Astrocyte (in vitro differentiated cells and primary cell): ENCODE measurements around the gene STK11IP. TPM values are rescaled to one million over a fixed set of nuclear protein-coding genes. Genes with fewer than 3 reads are reported as not detected.

Source experiments
- DNase-seq: peaks from one replicate; pipeline ENCODE4 v3.0.0-alpha.2; 2010; ENCODE audit warnings: low read depth
- FAIRE-seq: peaks from 2 replicates; lab custom pipeline; 2011; peaks lifted over from hg19 to GRCh38; lab: Jason Lieb, UNC
- H2AFZ ChIP-seq: 2 replicates; pipeline ENCODE4 v1.6.0; 2012; ENCODE audit warnings: low read depth, low read length, inconsistent platforms
- H3K27ac ChIP-seq: 2 replicates; pipeline ENCODE4 v1.5.1; 2011; ENCODE audit warnings: low read depth, low read length, inconsistent platforms
- H3K27me3 ChIP-seq: 2 replicates; pipeline ENCODE4 v1.6.0; 2011; ENCODE audit warnings: low read length, inconsistent platforms; ENCODE audit not compliant: insufficient read depth
- H3K36me3 ChIP-seq: 2 replicates; pipeline ENCODE4 v1.5.1; 2011; ENCODE audit warnings: low read length, inconsistent platforms; ENCODE audit not compliant: insufficient read depth
- H3K4me1 ChIP-seq: 2 replicates; pipeline ENCODE4 v1.5.1; 2011; ENCODE audit warnings: low read length, inconsistent platforms; ENCODE audit not compliant: insufficient read depth
- H3K4me2 ChIP-seq: 2 replicates; pipeline ENCODE4 v1.6.0; 2012; ENCODE audit warnings: low read length, inconsistent platforms
- H3K4me3 ChIP-seq: 2 replicates; pipeline ENCODE4 v1.5.1; 2011; ENCODE audit warnings: low read depth, mild to moderate bottlenecking, low read length, inconsistent platforms; ENCODE audit not compliant: insufficient read depth
- H3K79me2 ChIP-seq: 2 replicates; pipeline ENCODE4 v1.6.0; 2012; ENCODE audit warnings: mild to moderate bottlenecking, low read length, inconsistent platforms; ENCODE audit not compliant: insufficient read depth
- H3K9ac ChIP-seq: 2 replicates; pipeline ENCODE4 v1.6.0; 2012; ENCODE audit warnings: mild to moderate bottlenecking, low read length, inconsistent platforms
- H3K9me3 ChIP-seq: 2 replicates; pipeline ENCODE4 v1.5.1; 2012; ENCODE audit warnings: low read depth, mild to moderate bottlenecking, low read length, inconsistent platforms; ENCODE audit not compliant: insufficient read depth
- H4K20me1 ChIP-seq: 2 replicates; pipeline ENCODE4 v1.6.0; 2012; ENCODE audit warnings: low read length, inconsistent platforms; ENCODE audit not compliant: insufficient read depth
- H3K27ac Mint-ChIP-seq: one replicate; pipeline ENCODE4 v1.8.0; 2021; ENCODE audit warnings: mild to moderate bottlenecking, mixed read lengths; ENCODE audit not compliant: unreplicated experiment
- H3K27me3 Mint-ChIP-seq: one replicate; pipeline ENCODE4 v1.8.0; 2021; ENCODE audit warnings: low read depth, mixed read lengths; ENCODE audit not compliant: unreplicated experiment
- H3K36me3 Mint-ChIP-seq: one replicate; pipeline ENCODE4 v1.8.0; 2021; ENCODE audit warnings: low read depth, mixed read lengths; ENCODE audit not compliant: unreplicated experiment
- H3K4me1 Mint-ChIP-seq: one replicate; pipeline ENCODE4 v1.8.0; 2021; ENCODE audit warnings: low read depth, mixed read lengths; ENCODE audit not compliant: unreplicated experiment
- H3K4me3 Mint-ChIP-seq: one replicate; pipeline ENCODE4 v1.8.0; 2021; ENCODE audit warnings: mild to moderate bottlenecking, moderate library complexity, mixed read lengths; ENCODE audit not compliant: unreplicated experiment
- H3K9me3 Mint-ChIP-seq: one replicate; pipeline ENCODE4 v1.8.0; 2021; ENCODE audit warnings: mild to moderate bottlenecking, mixed read lengths; ENCODE audit not compliant: unreplicated experiment
- EZH2 ChIP-seq: IDR thresholded peaks from 2 replicates; pipeline ENCODE4 v1.6.1; 2012; ENCODE audit warnings: mild to moderate bottlenecking, low read length, inconsistent platforms; ENCODE audit not compliant: insufficient read depth
- total RNA-seq: library from RNA; stranded (reverse); gene quantifications from 2 replicates; pipeline ENCODE4 v1.2.1, GENCODE V29; 2021
- TF ChIP-seq, protein P1 (sequence below): IDR thresholded peaks from 2 replicates; pipeline ENCODE4 v1.5.1; 2011; ENCODE audit warnings: low read depth, mild to moderate bottlenecking, inconsistent platforms, low read length, moderate library complexity; ENCODE audit not compliant: insufficient read depth

STK11IP gene
- total RNA-seq, 1 donor from 2014 or later, result 24.9 TPM

DNA sequence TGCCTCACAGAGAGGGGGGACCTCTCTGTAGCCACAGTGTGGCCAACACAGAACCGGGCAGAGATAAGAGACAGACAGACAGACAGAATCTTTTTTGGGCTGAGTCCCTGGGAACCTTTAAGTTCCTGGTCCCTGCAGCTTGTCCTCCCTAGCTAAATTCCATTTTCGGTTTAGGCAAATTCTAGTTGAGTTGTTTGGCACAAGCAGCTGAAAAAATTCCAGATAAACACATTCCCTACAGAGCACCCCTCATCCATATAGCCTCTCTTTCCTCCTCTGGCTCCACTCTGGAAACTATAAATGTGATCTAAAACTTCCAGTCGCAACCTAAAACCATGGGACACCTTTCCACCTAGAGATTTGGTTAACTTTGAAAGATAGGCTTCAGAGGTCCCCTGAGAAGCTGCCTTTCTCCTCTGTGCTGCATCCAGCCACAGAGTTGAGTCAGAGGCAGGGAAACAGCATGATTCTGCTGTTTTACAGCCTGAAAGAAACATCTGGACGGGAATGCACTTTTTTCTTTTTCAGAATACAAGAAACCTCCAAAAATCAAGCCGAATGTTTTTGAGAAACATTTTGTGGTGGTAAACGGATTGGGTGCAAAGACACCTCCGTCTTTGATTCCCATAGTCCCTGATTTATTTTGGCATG, 60.7 kb downstream of the STK11IP start:
- Histone ChIP-seq H2AFZ (no peak overlapping the region), H3K4me2 (peak overlapping the region; percentile 32), H3K4me3 (no peak overlapping the region), H3K36me3 (no peaks in the 10 kb centered on the region), H3K27me3 (no peaks in the 10 kb centered on the region), H3K4me1 (peaks cover 34% of the 10 kb centered on the region), H3K79me2 (no peaks in the 10 kb centered on the region), H3K9ac (peak overlapping the region; percentile 7), H3K9me3 (no peaks in the 10 kb centered on the region), H3K27ac (no peak overlapping the region), H4K20me1 (no peaks in the 10 kb centered on the region)
- no peak for DNase-seq
- H3K36me3 Mint-ChIP-seq, result no peaks in the 10 kb centered on the region
- H3K27me3 Mint-ChIP-seq, result no peaks in the 10 kb centered on the region
- peak overlapping the region; percentile 94 for H3K27ac Mint-ChIP-seq
- FAIRE-seq, result peak; percentile 56
- TF ChIP-seq, protein P1, sequence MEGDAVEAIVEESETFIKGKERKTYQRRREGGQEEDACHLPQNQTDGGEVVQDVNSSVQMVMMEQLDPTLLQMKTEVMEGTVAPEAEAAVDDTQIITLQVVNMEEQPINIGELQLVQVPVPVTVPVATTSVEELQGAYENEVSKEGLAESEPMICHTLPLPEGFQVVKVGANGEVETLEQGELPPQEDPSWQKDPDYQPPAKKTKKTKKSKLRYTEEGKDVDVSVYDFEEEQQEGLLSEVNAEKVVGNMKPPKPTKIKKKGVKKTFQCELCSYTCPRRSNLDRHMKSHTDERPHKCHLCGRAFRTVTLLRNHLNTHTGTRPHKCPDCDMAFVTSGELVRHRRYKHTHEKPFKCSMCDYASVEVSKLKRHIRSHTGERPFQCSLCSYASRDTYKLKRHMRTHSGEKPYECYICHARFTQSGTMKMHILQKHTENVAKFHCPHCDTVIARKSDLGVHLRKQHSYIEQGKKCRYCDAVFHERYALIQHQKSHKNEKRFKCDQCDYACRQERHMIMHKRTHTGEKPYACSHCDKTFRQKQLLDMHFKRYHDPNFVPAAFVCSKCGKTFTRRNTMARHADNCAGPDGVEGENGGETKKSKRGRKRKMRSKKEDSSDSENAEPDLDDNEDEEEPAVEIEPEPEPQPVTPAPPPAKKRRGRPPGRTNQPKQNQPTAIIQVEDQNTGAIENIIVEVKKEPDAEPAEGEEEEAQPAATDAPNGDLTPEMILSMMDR, result no peak
- TF ChIP-seq EZH2, result no peak
- no peak overlapping the region for H3K4me3 Mint-ChIP-seq
- peaks cover 3% of the 10 kb centered on the region for H3K9me3 Mint-ChIP-seq
- H3K4me1 Mint-ChIP-seq, result peaks cover 30% of the 10 kb centered on the region

- H3K4me2 ChIP-seq, result peak overlapping the region; percentile 32
- Mint-ChIP-seq H3K9me3 (peaks cover 3% of the 10 kb centered on the region), H3K4me3 (no peak overlapping the region), H3K27ac (no peak overlapping the region), H3K36me3 (no peaks in the 10 kb centered on the region), H3K27me3 (no peaks in the 10 kb centered on the region), H3K4me1 (peaks cover 30% of the 10 kb centered on the region)
- no peak overlapping the region for H3K4me3 ChIP-seq
- no peaks in the 10 kb centered on the region for H3K36me3 ChIP-seq
- no peak for DNase-seq
- no peaks in the 10 kb centered on the region for H4K20me1 ChIP-seq
- H3K4me1 ChIP-seq, result peaks cover 34% of the 10 kb centered on the region
- no peak for TF ChIP-seq EZH2
- TF ChIP-seq, protein P1, result no peak
- no peaks in the 10 kb centered on the region for H3K27me3 ChIP-seq
- no peak overlapping the region for H3K9ac ChIP-seq
- H3K9me3 ChIP-seq, result no peaks in the 10 kb centered on the region
- no peak for FAIRE-seq
- H3K79me2 ChIP-seq, result no peaks in the 10 kb centered on the region
- no peak overlapping the region for H3K27ac ChIP-seq
- H2AFZ ChIP-seq, result no peak overlapping the region
Observed at GRCh38 chr2:219658874-219659273, 61.2 kb downstream of the STK11IP start.
